ENCODE data around the gene PPA1.

Gene PPA1

GRCh38 chr10:70201105-70201504 lies 32.1 kb downstream of the PPA1 start:
- no peak for TF ChIP-seq CTCF (conservative IDR thresholded peaks at IDR 0.05; ENCODE audit: low read depth, low read length)
- H3K4me3 ChIP-seq (ENCODE audit: low read depth, low read length): no peak overlapping the region
- DNase-seq (ENCODE audit: low read depth): no peak

GRCh38 chr10:70198696-70199466 lies 34.3 kb downstream of the PPA1 start:
- TF ChIP-seq CTCF (conservative IDR thresholded peaks at IDR 0.05; ENCODE audit: low read depth, low read length): peak; percentile 27
- peak; percentile 46 for DNase-seq (ENCODE audit: low read depth)
- no peak overlapping the region for H3K4me3 ChIP-seq (ENCODE audit: low read depth, low read length)

- TF ChIP-seq CTCF (conservative IDR thresholded peaks at IDR 0.05; ENCODE audit: low read depth, low read length): no peak
- no peak for DNase-seq (ENCODE audit: low read depth)
- no peak overlapping the region for H3K4me3 ChIP-seq (ENCODE audit: low read depth, low read length)
Measured at GRCh38 chr10:70197235-70197945, 35.8 kb downstream of the PPA1 start.

- TF ChIP-seq CTCF (conservative IDR thresholded peaks at IDR 0.05; ENCODE audit: low read depth, low read length): no peak
- no peak for DNase-seq (ENCODE audit: low read depth)
- H3K4me3 ChIP-seq (ENCODE audit: low read depth, low read length): no peak overlapping the region
Measured at GRCh38 chr10:70193391-70193844, 39.8 kb downstream of the PPA1 start.

GRCh38 chr10:70192326-70192968 lies 40.8 kb downstream of the PPA1 start:
- no peak for TF ChIP-seq CTCF (conservative IDR thresholded peaks at IDR 0.05; ENCODE audit: low read depth, low read length)
- no peak overlapping the region for H3K4me3 ChIP-seq (ENCODE audit: low read depth, low read length)
- DNase-seq (ENCODE audit: low read depth): peak; percentile 34

- no peak overlapping the region for H3K4me3 ChIP-seq (ENCODE audit: low read depth, low read length)
- peak; percentile 95 for DNase-seq (ENCODE audit: low read depth)
- no peak for TF ChIP-seq CTCF (conservative IDR thresholded peaks at IDR 0.05; ENCODE audit: low read depth, low read length)
Measured at GRCh38 chr10:70191972-70192305, 41.3 kb downstream of the PPA1 start.
